ENCODE data around the gene MGLL.

DNA sequence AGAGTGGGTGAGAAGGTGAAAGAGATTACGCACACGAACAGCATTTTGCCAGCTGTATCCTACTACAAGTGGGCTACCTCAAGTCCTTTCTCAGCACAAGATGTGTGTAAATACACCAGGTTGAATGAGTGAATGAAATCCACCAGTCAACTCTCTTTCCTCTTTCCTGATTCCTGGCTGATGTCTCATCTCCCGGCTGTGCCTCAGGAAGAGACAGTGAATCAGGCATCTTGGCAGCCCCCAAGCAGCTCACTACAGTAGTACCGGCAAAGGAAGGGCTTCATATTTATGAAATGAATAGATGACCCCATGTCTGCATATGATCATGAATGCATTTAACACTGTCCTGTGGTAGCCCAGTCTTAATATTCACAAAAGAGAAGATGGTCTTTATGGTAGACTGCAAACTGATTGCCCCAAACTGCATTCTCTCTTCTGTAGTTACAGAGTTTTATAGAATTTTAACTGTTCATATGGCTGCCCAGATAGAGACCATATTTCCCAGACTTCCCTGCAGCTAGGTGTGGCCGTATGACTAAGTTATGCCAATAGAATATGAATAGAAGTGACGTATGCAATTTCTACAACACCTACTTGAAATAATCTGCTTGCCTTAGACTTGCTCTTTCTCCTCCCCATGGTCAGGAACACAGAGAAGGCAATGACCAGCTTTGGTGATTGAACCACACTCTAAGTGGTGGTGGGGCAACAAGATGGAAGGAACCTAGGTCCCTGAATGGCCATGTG, 22.7 kb downstream of the MGLL start:
- TF ChIP-seq CTCF (IDR thresholded peaks at IDR 0.05) (no peak), POLR2A (IDR thresholded peaks at IDR 0.05) (no peak)

All from esophagus squamous epithelium (tissue), 4 donors.